Breast epithelium (tissue), 4 donors: ENCODE data around the gene RPS6KL1. TPM values are rescaled to one million over a fixed set of nuclear protein-coding genes. Genes with fewer than 3 reads are reported as not detected.

Experiments
- DNase-seq, 2 donors: peaks; one replicate each; pipeline ENCODE4 v3.0.0-alpha.2; 2019; ENCODE audit warnings: low spot score in 2 of 2
- H3K27ac ChIP-seq, 2 donors: fragments of 200-600 bp; sonication (generic) in 1 of 2; one replicate each; pipeline ENCODE4 v1.5.1; 2016 to 2019; ENCODE audit warnings: mild to moderate bottlenecking in 1 of 2
- H3K27me3 ChIP-seq, 2 donors: fragments of 200-600 bp; sonication (generic) in 1 of 2; one replicate each; pipeline versions ENCODE4 v1.5.1 to v1.6.0; 2017 to 2019; ENCODE audit warnings: control low read depth in 1 of 2, mild to moderate bottlenecking in 1 of 2
- H3K36me3 ChIP-seq: fragments of 200-600 bp; one replicate; pipeline ENCODE4 v1.5.1; 2019
- H3K4me1 ChIP-seq, 2 donors: fragments of 200-600 bp; sonication (generic); one replicate each; pipeline ENCODE4 v1.5.1; 2016 to 2019; ENCODE audit warnings: control low read depth in 1 of 2
- H3K4me3 ChIP-seq, 3 donors: fragments of 200-600 bp; sonication (generic); 1 replicate in 2 of 3; 2 replicates in 1 of 3; pipeline ENCODE4 v1.5.1; 2016 to 2019; ENCODE audit warnings: mild to moderate bottlenecking in 3 of 3, moderate library complexity in 2 of 3
- H3K9me3 ChIP-seq, 2 donors: fragments of 200-600 bp; sonication (generic) in 1 of 2; one replicate each; pipeline ENCODE4 v1.5.1; 2016 to 2019; ENCODE audit warnings: control low read depth in 1 of 2
- POLR2A ChIP-seq: fragments of 450-650 bp; IDR thresholded peaks from one replicate; pipeline ENCODE4 v1.6.1; 2016; ENCODE audit warnings: antibody characterized with exemption, mild to moderate bottlenecking, moderate library complexity
- POLR2AphosphoS5 ChIP-seq, 3 donors: sonication (generic); formaldehyde crosslinking; IDR thresholded peaks; one replicate each; pipeline ENCODE4 v1.6.1; 2017; ENCODE audit warnings: antibody characterized with exemption in 3 of 3
- intact Hi-C: fragments of 100-400 bp; cut with DNase I; formaldehyde crosslinking; loops from one replicate; pipeline ENCODE4 v1.15.1; 2023; ENCODE audit warnings: low total_unique reads
- total RNA-seq, 3 donors: library from RNA; depleted of rRNA; stranded (reverse); fragments of >200 nt; gene quantifications; one replicate each; pipeline ENCODE4 v1.1.0, GENCODE V29; 2016
- TF ChIP-seq, protein P1 (sequence below), 3 donors: fragments of 450-650 bp; IDR thresholded peaks; one replicate each; pipeline ENCODE4 v1.5.1; 2016 to 2017; ENCODE audit warnings: antibody characterized with exemption in 3 of 3, mild to moderate bottlenecking in 3 of 3, moderate library complexity in 3 of 3

RPS6KL1 gene
- total RNA-seq, 3 donors from 2014 or later, result 2.9 to 5.6 (median 3.3) TPM

DNA sequence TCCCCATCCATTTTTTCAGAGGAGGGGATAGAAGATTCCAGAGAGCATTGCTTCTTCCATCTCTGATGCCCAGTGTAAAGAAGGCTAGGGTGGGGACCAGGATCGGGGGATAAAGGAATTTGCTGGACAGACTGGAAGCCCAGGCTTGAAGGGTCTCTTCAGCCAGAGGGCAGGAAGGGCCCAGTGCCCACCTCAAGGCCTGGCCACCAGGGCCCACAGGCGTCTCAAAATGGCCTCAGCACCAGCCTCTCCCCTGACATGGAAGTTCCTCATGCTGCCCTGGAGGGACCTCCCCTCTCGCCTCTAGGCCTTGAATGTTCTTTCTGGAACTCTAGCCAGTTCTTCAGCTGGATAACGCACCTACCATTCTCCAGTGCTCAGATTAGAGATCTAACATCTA, 2.8 kb downstream of the RPS6KL1 start:
- Histone ChIP-seq H3K9me3 (no peaks in the 10 kb centered on the region), H3K36me3 (no peaks in the 10 kb centered on the region), H3K27ac (peak overlapping the region in 1 of 2 donors; percentile 19), H3K4me1 (peaks cover 6 to 19% of the 10 kb centered on the region in 2 donors), H3K27me3 (no peaks in the 10 kb centered on the region), H3K4me3 (no peak overlapping the region)
- no peak for TF ChIP-seq POLR2AphosphoS5 (IDR thresholded peaks at IDR 0.05)
- DNase-seq, result no peak
- intact Hi-C loops, result no loop called here

GRCh38 chr14:74919421-74920165, 3.5 kb downstream of the RPS6KL1 start:
- H3K4me3 ChIP-seq, result no peak overlapping the region
- H3K9me3 ChIP-seq, result no peaks in the 10 kb centered on the region
- H3K36me3 ChIP-seq, result no peaks in the 10 kb centered on the region
- intact Hi-C loops, result loop anchor here (10.0 kb wide), 1 partner anchor 165 kb away; no protein-coding TSS in a partner anchor
- no peaks in the 10 kb centered on the region for H3K27me3 ChIP-seq
- peak overlapping the region in 1 of 2 donors; percentile 19 for H3K27ac ChIP-seq
- TF ChIP-seq POLR2A (no peak), POLR2AphosphoS5 (IDR thresholded peaks at IDR 0.05) (no peak)
- TF ChIP-seq, protein P1, sequence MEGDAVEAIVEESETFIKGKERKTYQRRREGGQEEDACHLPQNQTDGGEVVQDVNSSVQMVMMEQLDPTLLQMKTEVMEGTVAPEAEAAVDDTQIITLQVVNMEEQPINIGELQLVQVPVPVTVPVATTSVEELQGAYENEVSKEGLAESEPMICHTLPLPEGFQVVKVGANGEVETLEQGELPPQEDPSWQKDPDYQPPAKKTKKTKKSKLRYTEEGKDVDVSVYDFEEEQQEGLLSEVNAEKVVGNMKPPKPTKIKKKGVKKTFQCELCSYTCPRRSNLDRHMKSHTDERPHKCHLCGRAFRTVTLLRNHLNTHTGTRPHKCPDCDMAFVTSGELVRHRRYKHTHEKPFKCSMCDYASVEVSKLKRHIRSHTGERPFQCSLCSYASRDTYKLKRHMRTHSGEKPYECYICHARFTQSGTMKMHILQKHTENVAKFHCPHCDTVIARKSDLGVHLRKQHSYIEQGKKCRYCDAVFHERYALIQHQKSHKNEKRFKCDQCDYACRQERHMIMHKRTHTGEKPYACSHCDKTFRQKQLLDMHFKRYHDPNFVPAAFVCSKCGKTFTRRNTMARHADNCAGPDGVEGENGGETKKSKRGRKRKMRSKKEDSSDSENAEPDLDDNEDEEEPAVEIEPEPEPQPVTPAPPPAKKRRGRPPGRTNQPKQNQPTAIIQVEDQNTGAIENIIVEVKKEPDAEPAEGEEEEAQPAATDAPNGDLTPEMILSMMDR (IDR thresholded peaks at IDR 0.05), result no peak
- no peak for DNase-seq
- H3K4me1 ChIP-seq, result peaks cover 6 to 19% of the 10 kb centered on the region in 2 donors

DNA sequence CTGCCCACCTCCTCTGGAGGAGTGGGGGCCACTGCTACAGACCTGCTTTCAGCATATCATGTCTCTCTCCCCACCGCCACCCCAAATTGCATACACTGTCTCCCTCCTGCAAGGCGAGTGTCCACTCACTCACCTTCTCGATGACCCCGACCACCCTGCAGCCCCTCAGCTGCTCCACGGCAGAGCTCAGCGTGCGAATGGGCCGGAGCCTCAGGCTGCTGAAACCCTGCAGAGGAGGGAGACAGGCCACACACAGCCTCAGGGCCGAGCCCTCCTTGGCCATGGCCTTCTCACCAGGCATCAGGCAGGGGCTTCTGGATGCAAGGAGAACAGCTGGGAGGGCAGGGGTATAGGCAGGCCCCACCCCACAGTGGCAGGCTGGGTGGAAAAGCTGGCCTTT, 4.7 kb downstream of the RPS6KL1 start:
- Histone ChIP-seq H3K36me3 (no peaks in the 10 kb centered on the region), H3K9me3 (no peaks in the 10 kb centered on the region), H3K4me1 (peaks cover 6 to 19% of the 10 kb centered on the region in 2 donors), H3K27ac (peak overlapping the region; percentile 68 to 76), H3K27me3 (no peaks in the 10 kb centered on the region), H3K4me3 (no peak overlapping the region)
- no peak for DNase-seq
- TF ChIP-seq, protein P1 (IDR thresholded peaks at IDR 0.05), result no peak
- no peak for TF ChIP-seq POLR2AphosphoS5 (IDR thresholded peaks at IDR 0.05)
- no peak for TF ChIP-seq POLR2A
- intact Hi-C loops, result loop anchor here (10.0 kb wide), 1 partner anchor 166 kb away; no protein-coding TSS in a partner anchor

GRCh38 chr14:74917646-74918081, 5.4 kb downstream of the RPS6KL1 start:
- peaks cover 6 to 19% of the 10 kb centered on the region in 2 donors for H3K4me1 ChIP-seq
- peak overlapping the region; percentile 68 to 76 for H3K27ac ChIP-seq
- H3K27me3 ChIP-seq, result no peaks in the 10 kb centered on the region
- H3K9me3 ChIP-seq, result no peaks in the 10 kb centered on the region
- H3K4me3 ChIP-seq, result no peak overlapping the region
- no peaks in the 10 kb centered on the region for H3K36me3 ChIP-seq
- DNase-seq, result peak in 1 of 2 donors; percentile 80
- TF ChIP-seq POLR2A, result no peak
- TF ChIP-seq POLR2AphosphoS5 (IDR thresholded peaks at IDR 0.05), result peak; percentile 12 to 64 (median 60)
- intact Hi-C loops, result loop anchor here (10.0 kb wide), 1 partner anchor 167 kb away; no protein-coding TSS in a partner anchor

- Histone ChIP-seq H3K4me3 (no peak overlapping the region), H3K4me1 (peaks cover 6 to 19% of the 10 kb centered on the region in 2 donors), H3K36me3 (no peaks in the 10 kb centered on the region), H3K27ac (peak overlapping the region; percentile 68 to 76), H3K9me3 (no peaks in the 10 kb centered on the region), H3K27me3 (no peaks in the 10 kb centered on the region)
- no peak for DNase-seq
- TF ChIP-seq POLR2A (no peak), POLR2AphosphoS5 (IDR thresholded peaks at IDR 0.05) (no peak)
- TF ChIP-seq, protein P1 (IDR thresholded peaks at IDR 0.05), result no peak
- intact Hi-C loops, result loop anchor here (10.0 kb wide), 1 partner anchor 168 kb away; no protein-coding TSS in a partner anchor
Observed at GRCh38 chr14:74917178-74917543, 5.9 kb downstream of the RPS6KL1 start.

GRCh38 chr14:74915826-74916225, 7.2 kb downstream of the RPS6KL1 start:
- no peak for DNase-seq
- Histone ChIP-seq H3K4me1 (peaks cover 6 to 19% of the 10 kb centered on the region in 2 donors), H3K4me3 (no peak overlapping the region), H3K27me3 (no peaks in the 10 kb centered on the region), H3K9me3 (no peaks in the 10 kb centered on the region), H3K36me3 (no peaks in the 10 kb centered on the region), H3K27ac (peak overlapping the region; percentile 33 to 76)
- no peak for TF ChIP-seq POLR2A
- TF ChIP-seq, protein P1 (IDR thresholded peaks at IDR 0.05), result no peak
- TF ChIP-seq POLR2AphosphoS5 (IDR thresholded peaks at IDR 0.05), result no peak
- intact Hi-C loops, result loop anchor here (10.0 kb wide), 1 partner anchor 169 kb away; no protein-coding TSS in a partner anchor
